ENCODE data around the gene MACROD2.

Gene MACROD2

GRCh38 chr20:15673206-15673605 lies 1677.9 kb downstream of the MACROD2 start:
- no peak for DNase-seq

GRCh38 chr20:15674253-15675060 lies 1679.1 kb downstream of the MACROD2 start:
- DNase-seq: no peak

- no peak for DNase-seq
These were observed 1679.8 kb downstream of the MACROD2 start for GRCh38 chr20:15675061-15675514.

- DNase-seq: no peak
These were observed 1680.6 kb downstream of the MACROD2 start for GRCh38 chr20:15675813-15676484.

- DNase-seq: no peak
These were observed 1681.5 kb downstream of the MACROD2 start for GRCh38 chr20:15676815-15677214.

GRCh38 chr20:15682690-15683089 lies 1687.4 kb downstream of the MACROD2 start:
- no peak for DNase-seq

- no peak for DNase-seq
These were observed 1697.3 kb downstream of the MACROD2 start for GRCh38 chr20:15692570-15692969.

- DNase-seq: no peak
These were observed 1704.3 kb downstream of the MACROD2 start for GRCh38 chr20:15699431-15700146.

- no peak for DNase-seq
These were observed 1704.9 kb downstream of the MACROD2 start for GRCh38 chr20:15700147-15700765.

GRCh38 chr20:15702161-15702560 lies 1706.8 kb downstream of the MACROD2 start:
- DNase-seq: no peak

- no peak for DNase-seq
These were observed 1708.0 kb downstream of the MACROD2 start for GRCh38 chr20:15703171-15703911.

- no peak for DNase-seq
These were observed 1710.7 kb downstream of the MACROD2 start for GRCh38 chr20:15705975-15706374.

GRCh38 chr20:15706719-15707118 lies 1711.4 kb downstream of the MACROD2 start:
- no peak for DNase-seq

GRCh38 chr20:15708984-15709598 lies 1713.8 kb downstream of the MACROD2 start:
- DNase-seq: peak in 1 of 5 donors; percentile 1

GRCh38 chr20:15710636-15711035 lies 1715.3 kb downstream of the MACROD2 start:
- no peak for DNase-seq

GRCh38 chr20:15711177-15711576 lies 1715.9 kb downstream of the MACROD2 start:
- no peak for DNase-seq

GRCh38 chr20:15716256-15716655 lies 1720.9 kb downstream of the MACROD2 start:
- DNase-seq: no peak

- DNase-seq: no peak
These were observed 1731.1 kb downstream of the MACROD2 start for GRCh38 chr20:15726416-15726815.

GRCh38 chr20:15734052-15734451 lies 1738.7 kb downstream of the MACROD2 start:
- DNase-seq: no peak

GRCh38 chr20:15739035-15739434 lies 1743.7 kb downstream of the MACROD2 start:
- no peak for DNase-seq

GRCh38 chr20:15740046-15740775 lies 1744.9 kb downstream of the MACROD2 start:
- no peak for DNase-seq

Data from T-helper 1 cell (primary cell).